Measurements from ENCODE around the gene CLASRP.

The CLASRP gene

DNA sequence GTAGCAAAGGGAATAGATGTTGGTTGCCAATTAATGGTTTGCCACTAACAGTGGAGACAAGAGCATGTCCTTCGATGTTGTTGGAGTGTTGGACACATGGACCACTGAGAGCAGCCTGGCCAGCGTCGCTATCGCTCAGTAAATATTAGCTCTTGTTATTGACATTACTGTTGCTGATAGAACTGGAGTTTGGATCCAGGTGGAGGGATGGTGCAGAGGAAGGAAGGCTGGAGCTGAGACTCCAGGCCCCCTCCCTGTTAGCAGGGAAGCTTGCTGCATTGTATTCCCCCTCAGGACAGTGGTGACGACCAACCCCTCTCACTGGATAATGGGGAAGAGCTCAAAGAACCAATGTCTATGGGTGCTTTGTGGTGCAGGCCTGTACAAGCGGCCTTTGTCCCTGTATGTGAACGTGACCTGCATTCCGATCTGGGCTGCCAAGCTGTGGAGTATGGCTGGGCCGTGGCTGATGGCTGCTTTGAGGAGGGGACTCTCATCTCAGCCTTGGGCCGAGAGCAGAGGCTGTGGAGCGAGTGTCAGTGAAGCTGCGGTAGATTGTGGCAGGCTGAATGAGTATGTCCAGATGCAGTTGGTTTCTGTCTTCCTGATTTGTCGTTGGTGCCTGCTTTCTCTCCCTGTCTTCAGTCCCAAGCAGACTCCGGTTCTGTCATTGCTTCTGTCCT is 7.0 kb downstream of the CLASRP start:
- Mint-ChIP-seq H3K27me3 (no peaks in the 10 kb centered on the region), H3K4me3 (no peak overlapping the region), H3K27ac (no peak overlapping the region), H3K36me3 (peaks cover 14% of the 10 kb centered on the region), H3K4me1 (peaks cover 54% of the 10 kb centered on the region), H3K9me3 (no peaks in the 10 kb centered on the region)

DNA sequence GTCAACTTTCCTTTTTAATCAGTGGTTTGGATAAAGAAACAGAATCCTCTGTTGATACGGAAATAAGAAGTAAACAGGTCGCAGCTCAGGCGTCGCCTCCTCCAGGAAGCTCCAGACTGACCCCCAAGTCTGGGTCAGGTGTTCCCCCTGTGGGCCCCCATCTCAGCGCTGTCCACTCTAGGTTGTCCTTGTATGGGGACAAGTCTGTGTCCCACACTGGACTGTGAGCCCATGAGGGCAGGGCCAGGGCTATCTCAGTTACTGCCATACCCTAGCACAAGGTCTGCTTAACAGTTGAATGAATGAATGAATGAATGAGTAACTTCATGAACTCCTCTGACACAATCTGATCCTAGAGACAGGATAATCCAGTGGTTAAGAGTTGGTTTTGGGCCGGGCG is 7.5 kb downstream of the CLASRP start:
- H3K27ac Mint-ChIP-seq = no peak overlapping the region
- H3K9me3 Mint-ChIP-seq = no peaks in the 10 kb centered on the region
- peaks cover 53% of the 10 kb centered on the region for H3K4me1 Mint-ChIP-seq
- peaks cover 12% of the 10 kb centered on the region for H3K36me3 Mint-ChIP-seq
- peak overlapping the region; percentile 33 for H3K4me3 Mint-ChIP-seq
- no peaks in the 10 kb centered on the region for H3K27me3 Mint-ChIP-seq

DNA sequence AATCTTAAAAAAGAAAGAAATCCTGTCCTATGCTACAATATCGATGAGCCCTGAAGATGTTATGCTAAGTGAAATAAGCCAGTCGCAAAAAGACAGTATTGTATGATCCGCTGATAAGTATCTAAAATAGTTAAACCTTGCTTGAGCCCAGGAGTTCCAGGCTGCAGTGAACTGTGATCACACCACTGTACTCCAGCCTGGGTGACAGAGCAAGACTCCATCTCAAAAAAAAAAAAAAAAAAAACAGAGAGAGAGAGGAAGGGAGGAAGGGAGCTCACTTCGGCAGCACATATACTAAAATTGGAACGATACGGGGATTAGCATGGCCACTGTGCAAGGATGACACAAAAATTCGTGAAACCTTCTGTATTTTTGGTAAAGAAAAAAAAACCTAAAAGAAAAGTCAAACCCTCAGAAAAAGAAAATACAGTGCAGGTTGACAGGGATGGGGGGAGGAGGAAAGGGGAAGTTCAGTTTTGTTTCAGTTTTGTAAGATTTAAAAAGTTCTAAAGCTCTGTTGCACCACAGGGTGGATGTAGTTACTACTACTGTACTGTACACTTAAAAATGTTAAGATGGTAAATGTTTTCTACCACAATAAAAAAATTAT is 8.4 kb downstream of the CLASRP start:
- Mint-ChIP-seq H3K36me3 (peaks cover 5% of the 10 kb centered on the region), H3K4me3 (no peak overlapping the region), H3K4me1 (peaks cover 44% of the 10 kb centered on the region), H3K27me3 (no peaks in the 10 kb centered on the region), H3K27ac (peak overlapping the region; percentile 71), H3K9me3 (no peaks in the 10 kb centered on the region)

DNA sequence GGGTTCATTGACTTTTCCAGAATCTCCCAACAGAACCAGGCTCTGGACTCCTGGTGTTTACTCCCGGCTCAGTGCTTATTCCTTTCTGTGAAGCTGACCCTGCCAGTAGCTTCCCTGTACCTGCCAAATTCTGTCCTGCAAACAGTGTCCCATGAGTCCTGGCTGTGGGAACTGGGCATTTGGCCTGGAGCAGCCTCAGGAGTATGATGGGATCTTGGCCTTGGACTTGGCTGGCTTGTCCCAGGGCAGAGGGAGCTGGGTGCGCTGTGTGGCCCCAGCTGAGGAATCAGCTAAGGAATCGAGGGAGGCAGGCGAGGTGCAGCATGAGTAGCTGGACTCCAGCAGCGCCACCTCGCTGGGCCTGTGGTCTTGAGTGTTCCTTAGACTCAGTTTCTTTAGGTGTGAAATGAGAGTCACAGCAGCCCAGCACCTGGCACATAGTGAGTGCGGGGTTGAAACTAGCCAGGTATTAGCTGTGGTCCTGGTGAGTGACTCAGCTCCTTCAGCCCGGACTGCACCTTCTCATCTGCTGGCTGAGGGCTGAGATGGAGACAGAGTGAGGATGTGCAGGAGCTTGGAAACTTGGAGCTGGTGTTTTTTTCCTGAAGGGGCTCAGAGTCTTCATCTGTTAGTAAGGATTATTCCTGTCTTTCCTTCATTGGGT is 10.4 kb downstream of the CLASRP start:
- Mint-ChIP-seq H3K4me1 (peaks cover 44% of the 10 kb centered on the region), H3K36me3 (peaks cover 7% of the 10 kb centered on the region)

DNA sequence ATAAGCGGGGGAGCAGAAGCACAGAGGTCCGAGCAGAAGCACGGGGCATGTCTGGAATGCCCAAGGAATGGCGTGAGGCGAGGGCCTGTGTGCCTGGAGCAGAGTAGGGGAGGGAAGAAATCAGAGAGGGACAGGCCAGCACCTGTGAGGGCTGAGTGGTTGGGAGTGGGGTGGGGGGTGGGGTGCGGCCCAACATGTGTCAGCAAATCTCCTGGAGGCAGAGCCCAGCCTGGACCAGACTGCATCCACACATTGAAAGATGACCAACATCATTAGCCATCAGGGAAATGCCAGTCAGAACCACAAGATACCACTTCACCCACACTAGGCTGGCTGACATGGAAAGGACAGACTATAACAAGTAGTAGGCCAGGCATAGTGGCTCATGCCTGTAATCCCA is 11.2 kb downstream of the CLASRP start:
- Mint-ChIP-seq H3K36me3 (peaks cover 5% of the 10 kb centered on the region), H3K27ac (peak overlapping the region; percentile 19), H3K4me1 (peaks cover 41% of the 10 kb centered on the region), H3K9me3 (no peaks in the 10 kb centered on the region), H3K27me3 (no peaks in the 10 kb centered on the region), H3K4me3 (no peak overlapping the region)

More for the DNA sequence above, 10.4 kb downstream of the CLASRP start:
- Mint-ChIP-seq H3K9me3 (no peaks in the 10 kb centered on the region), H3K27me3 (no peaks in the 10 kb centered on the region), H3K4me3 (no peak overlapping the region), H3K27ac (peak overlapping the region; percentile 19)

DNA sequence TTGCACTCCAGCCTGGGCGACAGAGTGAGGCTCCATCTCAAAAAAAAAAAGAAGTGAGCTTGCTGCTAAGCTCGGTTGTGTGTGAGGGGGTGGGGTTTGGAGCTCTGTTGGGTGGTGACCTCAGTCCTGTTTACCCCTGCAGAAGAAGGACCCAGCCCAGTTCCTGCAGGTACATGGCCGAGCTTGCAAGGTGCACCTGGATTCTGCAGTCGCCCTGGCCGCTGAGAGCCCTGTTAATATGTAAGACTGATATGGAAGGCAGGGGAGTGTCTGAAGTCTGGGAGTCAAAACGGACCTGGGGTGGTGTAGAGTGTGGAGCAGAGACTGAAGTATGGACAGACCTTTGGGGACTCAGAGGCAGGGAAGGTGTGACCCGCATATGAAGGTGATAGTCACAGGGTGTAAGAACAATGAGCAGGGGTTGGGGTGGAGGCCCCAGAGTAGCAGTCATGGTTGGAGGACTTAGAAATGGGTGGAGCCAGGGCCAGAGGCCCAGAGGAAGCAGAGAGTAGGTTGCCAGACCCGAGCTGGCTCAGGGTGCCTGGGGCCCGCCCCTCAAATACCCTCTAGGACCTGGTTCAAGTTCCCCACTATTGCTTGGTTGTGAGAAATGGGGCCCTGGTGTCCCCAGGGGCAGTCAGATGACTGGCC is 13.2 kb downstream of the CLASRP start:
- H3K9me3 Mint-ChIP-seq = no peaks in the 10 kb centered on the region

DNA sequence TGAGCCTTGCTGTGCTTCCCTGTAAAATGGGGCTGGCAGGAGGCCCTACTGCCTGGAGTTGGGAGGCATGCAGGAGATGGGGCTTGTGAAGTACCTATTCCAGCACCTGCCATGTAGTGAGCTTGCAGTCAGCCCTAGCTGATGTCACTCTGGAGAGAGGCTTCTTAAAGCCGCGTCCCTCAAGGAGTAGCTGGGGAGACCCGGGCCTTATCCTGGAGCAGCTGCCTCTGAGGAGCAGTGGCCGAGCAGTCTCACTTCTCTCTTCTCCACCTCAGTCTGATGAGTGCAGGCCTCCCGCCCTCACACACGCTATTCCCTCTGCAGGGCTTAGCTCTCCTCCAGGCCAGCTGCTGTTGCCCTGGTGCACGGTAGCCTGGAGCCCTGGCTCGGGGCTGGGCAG is 18.0 kb downstream of the CLASRP start:
- Mint-ChIP-seq H3K9me3 (no peaks in the 10 kb centered on the region), H3K4me1 (peaks cover 3% of the 10 kb centered on the region), H3K4me3 (no peak overlapping the region), H3K27me3 (no peaks in the 10 kb centered on the region), H3K36me3 (peaks cover 5% of the 10 kb centered on the region), H3K27ac (no peak overlapping the region)

More for the DNA sequence above, 13.2 kb downstream of the CLASRP start:
- Mint-ChIP-seq H3K27ac (no peak overlapping the region), H3K4me3 (no peak overlapping the region), H3K4me1 (peaks cover 21% of the 10 kb centered on the region), H3K36me3 (peaks cover 5% of the 10 kb centered on the region), H3K27me3 (no peaks in the 10 kb centered on the region)

DNA sequence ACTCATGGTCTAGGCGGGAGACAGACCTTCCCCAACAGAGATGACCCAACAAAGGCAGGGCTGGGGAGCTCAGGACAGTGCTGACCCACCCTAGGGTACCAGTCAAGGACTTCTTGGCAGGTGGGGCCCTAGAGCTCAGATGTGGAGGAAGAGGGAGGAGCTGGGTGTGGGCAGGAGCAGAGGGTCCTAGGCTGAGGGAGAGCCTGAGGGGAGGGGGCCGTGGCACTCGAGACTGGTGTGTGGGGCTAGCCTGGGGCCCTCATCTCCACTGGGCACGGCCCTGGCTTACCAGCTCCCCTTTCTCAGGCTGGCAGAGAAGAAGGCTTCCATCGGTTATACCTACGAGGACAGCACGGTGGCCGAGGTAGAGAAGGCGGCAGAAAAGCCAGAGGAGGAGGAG is 18.6 kb downstream of the CLASRP start:
- peaks cover 5% of the 10 kb centered on the region for H3K36me3 Mint-ChIP-seq
- H3K27ac Mint-ChIP-seq = no peak overlapping the region
- peaks cover 3% of the 10 kb centered on the region for H3K4me1 Mint-ChIP-seq
- H3K9me3 Mint-ChIP-seq = no peaks in the 10 kb centered on the region
- no peak overlapping the region for H3K4me3 Mint-ChIP-seq
- no peaks in the 10 kb centered on the region for H3K27me3 Mint-ChIP-seq

DNA sequence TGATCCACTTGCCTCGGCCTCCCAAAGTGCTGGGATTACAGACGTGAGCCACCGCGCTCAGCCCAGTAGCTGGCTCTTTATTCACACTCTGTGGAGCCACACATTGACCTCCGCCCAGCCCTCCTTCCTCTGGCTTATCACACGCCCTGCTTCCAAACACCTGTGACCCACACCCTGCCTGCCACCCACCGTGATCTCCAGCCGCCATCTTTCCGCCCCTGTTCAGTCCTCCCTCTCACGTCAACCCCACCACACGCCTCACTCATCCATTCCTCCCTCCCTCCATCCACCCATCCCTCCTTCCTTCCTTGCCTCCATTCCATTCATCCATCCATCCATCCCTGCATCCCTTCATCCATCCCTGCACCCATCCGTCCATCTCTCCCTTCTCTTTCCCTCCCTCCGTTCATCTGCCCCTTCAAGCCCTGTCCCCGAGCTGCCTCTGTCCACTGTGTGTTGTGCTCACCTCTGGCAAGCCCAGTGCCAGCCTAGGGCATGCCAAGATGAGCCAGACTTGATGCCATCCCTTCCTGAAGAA is 19.8 kb downstream of the CLASRP start:
- peaks cover 5% of the 10 kb centered on the region for H3K36me3 Mint-ChIP-seq
- no peak overlapping the region for H3K4me3 Mint-ChIP-seq
- H3K27ac Mint-ChIP-seq = no peak overlapping the region

DNA sequence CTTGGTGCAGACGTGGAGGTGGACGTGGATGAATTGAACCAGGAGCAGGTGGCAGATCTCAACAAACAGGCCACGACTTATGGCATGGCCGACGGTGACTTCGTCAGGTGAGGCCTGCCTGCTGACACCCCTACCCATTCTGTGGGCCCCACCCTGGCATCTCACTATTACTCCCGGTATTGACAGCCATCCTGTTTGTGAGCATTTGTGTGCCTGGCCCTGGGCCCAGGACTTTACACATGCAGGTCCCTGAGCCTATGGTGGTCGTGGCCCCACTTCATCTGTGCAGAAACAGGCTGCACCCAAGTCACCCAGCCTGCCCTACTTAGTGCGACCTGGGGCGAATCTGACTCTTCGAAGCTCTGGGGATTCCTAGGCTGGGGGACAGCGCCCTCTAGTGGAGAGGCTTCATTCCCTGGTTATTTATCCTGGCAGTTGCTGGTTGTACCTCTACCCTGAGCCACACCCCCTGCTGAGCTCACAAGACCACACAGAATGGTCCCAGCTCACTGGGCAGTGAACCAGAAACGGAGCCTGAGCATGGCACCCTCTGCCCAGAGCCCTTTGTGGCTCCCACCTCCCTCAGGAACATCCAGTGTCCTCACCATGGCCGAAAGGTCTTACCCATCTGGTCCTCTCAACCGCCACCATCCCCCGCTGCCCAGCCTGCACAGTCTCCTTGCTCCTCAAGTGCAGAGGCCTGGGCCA is 20.6 kb downstream of the CLASRP start:
- Mint-ChIP-seq H3K4me3 (no peak overlapping the region), H3K9me3 (no peaks in the 10 kb centered on the region), H3K4me1 (peaks cover 3% of the 10 kb centered on the region), H3K27ac (peak overlapping the region; percentile 65), H3K27me3 (no peaks in the 10 kb centered on the region), H3K36me3 (peaks cover 3% of the 10 kb centered on the region)

More for the DNA sequence above, 19.8 kb downstream of the CLASRP start:
- peaks cover 3% of the 10 kb centered on the region for H3K4me1 Mint-ChIP-seq
- no peaks in the 10 kb centered on the region for H3K27me3 Mint-ChIP-seq
- no peaks in the 10 kb centered on the region for H3K9me3 Mint-ChIP-seq

DNA sequence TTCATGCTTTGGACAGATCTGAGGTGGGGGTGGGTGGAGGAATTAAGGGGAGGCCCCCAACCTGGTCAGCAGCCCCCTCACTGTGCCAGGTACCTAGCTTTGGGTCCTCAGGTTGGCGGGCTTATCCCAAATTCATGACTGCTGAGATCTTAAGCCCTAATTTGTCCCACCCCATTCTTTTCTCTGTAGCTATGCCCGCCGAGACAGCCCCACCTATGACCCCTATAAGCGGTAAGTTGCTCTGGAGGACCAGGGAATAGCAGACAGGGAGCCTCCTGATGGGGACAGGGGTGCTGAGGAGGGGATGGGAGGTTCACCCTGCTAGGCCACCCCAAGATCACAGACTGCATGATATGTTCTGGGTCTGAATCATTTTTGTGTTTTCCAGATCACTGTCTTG is 23.1 kb downstream of the CLASRP start:
- no peaks in the 10 kb centered on the region for H3K9me3 Mint-ChIP-seq
- H3K27me3 Mint-ChIP-seq = no peaks in the 10 kb centered on the region
- peaks cover 3% of the 10 kb centered on the region for H3K36me3 Mint-ChIP-seq
- no peak overlapping the region for H3K27ac Mint-ChIP-seq
- no peak overlapping the region for H3K4me3 Mint-ChIP-seq
- H3K4me1 Mint-ChIP-seq = peaks cover 3% of the 10 kb centered on the region

DNA sequence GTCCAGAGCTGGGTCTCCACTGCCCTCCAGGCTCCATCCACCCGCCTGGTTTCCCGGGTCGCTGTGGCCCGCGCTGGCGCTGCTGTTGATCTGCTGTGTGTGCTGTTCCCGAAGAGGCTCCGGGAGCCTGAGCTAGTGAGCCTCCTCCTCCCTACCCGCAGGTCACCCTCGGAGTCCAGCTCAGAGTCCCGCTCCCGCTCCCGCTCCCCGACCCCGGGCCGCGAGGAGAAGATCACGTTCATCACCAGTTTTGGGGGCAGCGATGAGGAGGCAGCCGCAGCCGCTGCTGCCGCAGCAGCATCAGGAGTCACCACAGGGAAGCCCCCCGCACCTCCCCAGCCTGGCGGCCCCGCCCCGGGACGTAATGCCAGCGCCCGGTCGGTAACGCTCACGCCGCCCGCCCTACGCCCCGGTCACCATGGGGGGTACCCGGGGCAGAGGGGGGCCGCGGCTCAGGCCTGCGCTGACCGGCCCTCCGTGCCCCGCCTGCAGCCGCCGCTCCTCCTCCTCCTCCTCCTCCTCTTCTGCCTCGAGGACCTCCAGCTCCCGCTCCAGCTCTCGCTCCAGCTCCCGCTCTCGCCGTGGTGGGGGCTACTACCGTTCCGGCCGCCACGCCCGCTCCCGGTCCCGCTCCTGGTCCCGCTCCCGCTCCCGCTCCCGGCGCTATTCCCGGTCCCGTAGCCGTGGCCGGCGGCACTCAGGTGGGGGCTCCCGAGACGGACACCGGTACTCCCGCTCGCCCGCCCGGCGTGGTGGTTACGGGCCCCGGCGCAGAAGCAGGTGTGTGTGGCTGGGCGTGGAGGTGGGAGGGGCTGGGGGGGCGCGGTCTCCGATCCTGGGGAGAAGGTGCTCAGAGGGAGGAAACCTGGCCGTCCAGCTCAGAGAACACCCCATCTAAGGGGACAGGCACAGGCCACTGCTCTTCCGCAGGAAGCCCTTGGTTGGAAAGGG is 25.3 kb downstream of the CLASRP start:
- peaks cover 3% of the 10 kb centered on the region for H3K4me1 Mint-ChIP-seq
- no peaks in the 10 kb centered on the region for H3K27me3 Mint-ChIP-seq
- H3K4me3 Mint-ChIP-seq = no peak overlapping the region
- H3K9me3 Mint-ChIP-seq = no peaks in the 10 kb centered on the region
- H3K36me3 Mint-ChIP-seq = peaks cover 3% of the 10 kb centered on the region
- no peak overlapping the region for H3K27ac Mint-ChIP-seq

DNA sequence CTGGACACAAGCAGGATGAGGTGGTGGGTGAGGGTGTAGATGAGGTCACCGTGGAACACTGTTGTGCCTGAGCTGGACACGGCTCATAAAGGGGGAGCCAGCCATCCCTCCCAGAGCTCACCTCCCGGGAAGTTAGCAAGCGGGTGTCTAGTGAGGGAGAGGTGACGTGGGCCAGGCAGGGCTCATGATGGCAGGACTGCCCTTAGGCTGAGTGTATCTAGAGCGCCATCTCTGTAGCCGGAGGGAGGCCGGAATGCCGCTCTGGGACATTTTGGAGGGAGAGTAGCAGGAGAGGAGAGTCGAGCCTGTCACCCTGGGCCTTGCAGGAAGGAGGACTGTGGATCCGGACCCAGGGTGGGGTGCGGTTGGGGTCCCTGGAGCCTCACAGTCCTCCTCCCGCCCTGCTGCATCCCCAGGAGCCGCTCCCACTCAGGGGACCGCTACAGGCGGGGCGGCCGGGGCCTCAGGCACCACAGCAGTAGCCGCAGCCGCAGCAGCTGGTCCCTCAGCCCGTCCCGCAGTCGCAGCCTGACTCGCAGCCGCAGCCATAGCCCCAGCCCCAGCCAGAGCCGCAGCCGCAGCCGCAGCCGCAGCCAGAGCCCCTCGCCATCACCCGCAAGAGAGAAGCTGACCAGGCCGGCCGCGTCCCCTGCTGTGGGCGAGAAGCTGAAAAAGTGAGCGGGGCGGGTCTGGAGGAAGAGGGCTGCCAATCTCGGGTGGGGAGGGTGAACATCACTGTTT is 28.2 kb downstream of the CLASRP start:
- no peaks in the 10 kb centered on the region for H3K36me3 Mint-ChIP-seq
- no peaks in the 10 kb centered on the region for H3K9me3 Mint-ChIP-seq
- H3K4me3 Mint-ChIP-seq = no peak overlapping the region
- H3K27me3 Mint-ChIP-seq = no peaks in the 10 kb centered on the region
- no peak overlapping the region for H3K27ac Mint-ChIP-seq
- H3K4me1 Mint-ChIP-seq = no peaks in the 10 kb centered on the region

DNA sequence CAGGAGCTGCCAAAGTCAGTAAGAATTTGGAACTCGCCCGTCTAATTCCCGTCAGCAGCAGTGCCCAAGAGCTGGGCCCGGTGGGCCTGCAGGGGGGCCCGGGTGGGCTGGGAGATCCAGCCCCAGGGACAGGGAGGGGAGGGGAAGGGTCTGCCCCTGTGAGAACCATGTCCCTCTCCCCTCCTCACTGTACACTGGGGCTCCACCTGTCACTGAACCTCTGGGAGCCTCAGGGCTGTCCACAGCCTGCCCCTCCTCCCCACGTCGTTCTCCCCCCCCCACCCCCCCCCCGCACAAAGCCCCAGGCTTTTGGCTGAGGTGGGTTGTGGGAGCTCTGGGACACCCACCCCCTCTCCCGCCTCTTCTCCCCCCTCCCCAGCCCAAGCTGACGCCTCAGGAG is 29.2 kb downstream of the CLASRP start:
- H3K27ac Mint-ChIP-seq = peak overlapping the region; percentile 17
- no peaks in the 10 kb centered on the region for H3K36me3 Mint-ChIP-seq
- H3K27me3 Mint-ChIP-seq = no peaks in the 10 kb centered on the region
- H3K4me1 Mint-ChIP-seq = no peaks in the 10 kb centered on the region
- no peak overlapping the region for H3K4me3 Mint-ChIP-seq
- no peaks in the 10 kb centered on the region for H3K9me3 Mint-ChIP-seq

All from activated naive CD4-positive, alpha-beta T cell treated with anti-CD3 and anti-CD28 coated beads, Interleukin-2, amount 50 U/mL, for 24 hours (primary cell).